ENCODE results near the gene WFS1.
A peak's percentile ranks its signal among the peaks of the same experiment; 100 is the strongest.

Gene WFS1

DNA sequence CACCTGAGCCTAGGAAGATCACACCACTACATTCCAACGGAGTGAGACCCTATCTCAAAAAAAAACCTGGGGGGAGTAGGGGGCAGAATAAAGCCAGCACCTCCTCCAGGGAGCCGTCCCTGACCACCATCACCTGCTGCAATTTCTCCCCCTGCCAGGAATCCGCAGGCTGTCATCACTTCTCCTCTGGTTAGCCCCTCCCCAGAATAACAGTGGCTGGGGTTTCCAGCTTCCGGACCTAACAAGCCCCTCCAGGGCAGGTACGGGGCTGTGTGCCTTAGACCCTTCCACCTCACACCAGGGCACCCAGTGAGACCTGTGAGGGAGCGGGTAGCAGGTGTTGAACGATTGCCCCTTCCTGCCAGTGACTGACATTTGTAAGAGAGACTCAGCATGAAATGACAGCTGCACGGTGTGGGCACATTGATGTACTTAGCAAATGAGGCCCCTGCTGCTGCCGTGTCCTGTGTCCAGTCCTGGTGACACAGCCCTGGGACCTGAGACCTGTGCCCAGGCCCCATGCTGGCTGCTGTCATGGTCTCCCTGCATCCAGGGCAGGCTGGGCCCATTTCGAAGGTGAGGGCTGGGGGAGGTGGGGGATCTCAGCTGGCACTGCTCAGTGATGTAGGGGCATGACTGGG is 6.7 kb upstream of the WFS1 start:
- DNase-seq: no peak
- no CpG with 5 or more reads among the region's 10 CpGs for WGBS (ENCODE audit: extremely low coverage, insufficient coverage, low lambda C conversion rate)
- no peak overlapping the region for H4K5ac ChIP-seq (ENCODE audit: low read length)
- H3K27me3 ChIP-seq (ENCODE audit: insufficient read depth, low read length, poor library complexity): no peaks in the 10 kb centered on the region
- H3K4me3 ChIP-seq (ENCODE audit: low read length): no peak overlapping the region
- no peaks in the 10 kb centered on the region for H3K36me3 ChIP-seq (ENCODE audit: control insufficient read depth, insufficient read depth, low read length)
- H2AK5ac ChIP-seq (ENCODE audit: low read length): no peak overlapping the region
- no peak overlapping the region for H3K4ac ChIP-seq (ENCODE audit: low read depth, low read length)
- H3K18ac ChIP-seq (ENCODE audit: low read length): no peak overlapping the region
- no peak overlapping the region for H3K23ac ChIP-seq (ENCODE audit: low read length)
- no peak overlapping the region for H2BK5ac ChIP-seq (ENCODE audit: low read length)
- H4K8ac ChIP-seq (ENCODE audit: low read depth, low read length): no peak overlapping the region
- no peak overlapping the region for H3K4me2 ChIP-seq (ENCODE audit: low read length)
- no peak overlapping the region for H3K9ac ChIP-seq (ENCODE audit: low read length)
- H3K27ac ChIP-seq (ENCODE audit: low read depth, low read length): no peak overlapping the region
- no peak overlapping the region for H2BK15ac ChIP-seq (replicated peaks; ENCODE audit: low read depth)
- H3K79me2 ChIP-seq (ENCODE audit: control insufficient read depth, insufficient read depth, low read length): no peaks in the 10 kb centered on the region
- H3K56ac ChIP-seq (ENCODE audit: low read length): no peak overlapping the region
- no peak overlapping the region for H2BK120ac ChIP-seq (ENCODE audit: low read depth, low read length)
- H3K79me1 ChIP-seq (ENCODE audit: low read length): no peaks in the 10 kb centered on the region
- H3K4me1 ChIP-seq (ENCODE audit: control insufficient read depth, low read depth, low read length): no peaks in the 10 kb centered on the region

DNA sequence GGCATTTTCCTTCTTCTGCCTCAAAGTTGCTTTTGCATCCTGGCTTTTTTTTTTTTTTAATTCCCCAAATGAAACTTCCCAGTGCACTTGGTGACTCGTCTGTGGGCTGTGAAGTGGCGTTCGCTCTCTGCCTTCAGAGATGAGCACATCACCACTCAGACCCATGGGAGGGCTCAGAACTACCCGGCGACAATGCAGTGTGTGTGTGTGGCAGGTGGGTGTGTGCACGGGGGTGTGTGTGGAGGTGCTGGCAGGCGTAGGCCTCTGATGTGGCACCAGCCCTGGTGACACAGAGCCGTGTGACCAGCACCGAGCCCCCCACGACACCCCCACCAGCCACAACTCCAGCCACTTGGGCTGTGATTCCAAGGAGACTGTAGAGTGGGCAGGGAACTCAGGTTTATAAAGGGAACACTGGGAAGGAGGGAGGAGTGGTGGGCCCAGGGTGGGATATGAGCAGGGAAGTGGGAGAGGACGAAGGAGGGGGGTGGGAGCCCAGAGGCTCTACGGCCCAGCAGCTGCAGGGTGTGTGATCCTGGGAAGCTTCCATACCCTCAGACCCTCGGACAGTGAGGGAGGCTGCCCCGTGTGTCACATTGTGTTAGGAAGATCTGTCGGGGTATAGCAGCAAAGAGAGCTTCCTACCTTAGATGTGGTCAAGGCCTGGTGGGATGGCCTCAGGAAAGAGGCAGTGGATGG is 6.0 kb upstream of the WFS1 start:
- H2BK5ac ChIP-seq (ENCODE audit: low read length): no peak overlapping the region
- no peaks in the 10 kb centered on the region for H3K79me1 ChIP-seq (ENCODE audit: low read length)
- H3K56ac ChIP-seq (ENCODE audit: low read length): no peak overlapping the region

DNA sequence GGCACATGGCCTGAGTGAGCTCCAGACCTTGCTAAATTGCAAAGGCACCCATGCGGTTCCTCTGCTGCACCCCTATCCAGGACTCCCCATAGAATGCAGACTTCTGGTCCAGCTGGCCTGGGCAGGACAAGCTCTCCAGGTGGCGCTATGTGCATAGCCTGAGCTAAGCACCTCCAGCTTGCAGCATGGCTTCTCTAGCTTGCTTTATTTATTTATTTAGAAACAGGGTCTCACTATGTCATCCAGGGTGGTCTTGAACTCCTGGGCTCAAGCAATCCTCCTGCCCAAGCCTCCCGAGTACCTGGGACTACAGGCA is 5.5 kb upstream of the WFS1 start:
- WGBS (ENCODE audit: extremely low coverage, insufficient coverage, low lambda C conversion rate): no CpG with 5 or more reads among the region's 3 CpGs
- H3K9ac ChIP-seq (ENCODE audit: low read length): no peak overlapping the region
- no peak overlapping the region for H3K56ac ChIP-seq (ENCODE audit: low read length)
- no peak overlapping the region for H2BK15ac ChIP-seq (replicated peaks; ENCODE audit: low read depth)
- no peak overlapping the region for H3K4ac ChIP-seq (ENCODE audit: low read depth, low read length)
- DNase-seq: peak; percentile 51
- no peak overlapping the region for H2AK5ac ChIP-seq (ENCODE audit: low read length)
- no peak overlapping the region for H2BK120ac ChIP-seq (ENCODE audit: low read depth, low read length)
- no peak overlapping the region for H3K23ac ChIP-seq (ENCODE audit: low read length)
- H3K36me3 ChIP-seq (ENCODE audit: control insufficient read depth, insufficient read depth, low read length): no peaks in the 10 kb centered on the region
- H2BK5ac ChIP-seq (ENCODE audit: low read length): no peak overlapping the region
- no peaks in the 10 kb centered on the region for H3K27me3 ChIP-seq (ENCODE audit: insufficient read depth, low read length, poor library complexity)
- H4K8ac ChIP-seq (ENCODE audit: low read depth, low read length): no peak overlapping the region
- no peak overlapping the region for H3K4me2 ChIP-seq (ENCODE audit: low read length)
- no peak overlapping the region for H3K27ac ChIP-seq (ENCODE audit: low read depth, low read length)
- H3K4me3 ChIP-seq (ENCODE audit: low read length): no peak overlapping the region
- no peaks in the 10 kb centered on the region for H3K79me2 ChIP-seq (ENCODE audit: control insufficient read depth, insufficient read depth, low read length)
- H3K79me1 ChIP-seq (ENCODE audit: low read length): no peaks in the 10 kb centered on the region
- peaks cover 2% of the 10 kb centered on the region for H3K4me1 ChIP-seq (ENCODE audit: control insufficient read depth, low read depth, low read length)
- H3K18ac ChIP-seq (ENCODE audit: low read length): no peak overlapping the region
- no peak overlapping the region for H4K5ac ChIP-seq (ENCODE audit: low read length)

More for the DNA sequence above, 6.0 kb upstream of the WFS1 start:
- no peak for DNase-seq
- Histone ChIP-seq H4K8ac (ENCODE audit: low read depth, low read length) (no peak overlapping the region), H3K4me1 (ENCODE audit: control insufficient read depth, low read depth, low read length) (no peaks in the 10 kb centered on the region), H3K27ac (ENCODE audit: low read depth, low read length) (no peak overlapping the region), H2BK15ac (replicated peaks; ENCODE audit: low read depth) (no peak overlapping the region), H3K18ac (ENCODE audit: low read length) (no peak overlapping the region), H2BK120ac (ENCODE audit: low read depth, low read length) (no peak overlapping the region), H3K4ac (ENCODE audit: low read depth, low read length) (no peak overlapping the region), H4K5ac (ENCODE audit: low read length) (no peak overlapping the region), H2AK5ac (ENCODE audit: low read length) (no peak overlapping the region), H3K4me2 (ENCODE audit: low read length) (no peak overlapping the region), H3K36me3 (ENCODE audit: control insufficient read depth, insufficient read depth, low read length) (no peaks in the 10 kb centered on the region), H3K9ac (ENCODE audit: low read length) (no peak overlapping the region), H3K79me2 (ENCODE audit: control insufficient read depth, insufficient read depth, low read length) (no peaks in the 10 kb centered on the region), H3K23ac (ENCODE audit: low read length) (no peak overlapping the region), H3K4me3 (ENCODE audit: low read length) (no peak overlapping the region), H3K27me3 (ENCODE audit: insufficient read depth, low read length, poor library complexity) (no peaks in the 10 kb centered on the region)
- no CpG with 5 or more reads among the region's 15 CpGs for WGBS (ENCODE audit: extremely low coverage, insufficient coverage, low lambda C conversion rate)

DNA sequence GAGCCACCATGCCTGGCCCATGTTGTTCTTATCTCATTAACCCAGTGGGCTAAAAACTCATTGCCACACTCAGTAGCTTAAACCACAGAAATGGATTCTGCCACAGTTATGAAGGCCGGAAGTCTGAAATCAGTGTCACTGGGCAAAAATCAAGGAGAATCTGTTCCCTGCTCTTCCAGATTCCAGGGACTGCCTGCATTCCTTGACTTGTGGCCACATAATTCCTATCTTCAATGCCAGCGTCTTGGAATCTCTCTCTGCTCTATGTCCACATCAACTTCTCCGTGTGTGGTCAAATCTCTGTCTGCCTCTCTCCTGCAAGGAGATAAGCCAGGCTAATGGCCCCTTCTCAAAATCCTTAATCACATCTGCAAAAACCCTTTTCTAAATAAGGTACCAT is 4.1 kb upstream of the WFS1 start:
- H3K27ac ChIP-seq (ENCODE audit: low read depth, low read length): no peak overlapping the region
- no peak overlapping the region for H3K4ac ChIP-seq (ENCODE audit: low read depth, low read length)
- no peak overlapping the region for H2BK5ac ChIP-seq (ENCODE audit: low read length)
- no peak overlapping the region for H4K8ac ChIP-seq (ENCODE audit: low read depth, low read length)
- H3K4me1 ChIP-seq (ENCODE audit: control insufficient read depth, low read depth, low read length): peaks cover 2% of the 10 kb centered on the region
- H3K27me3 ChIP-seq (ENCODE audit: insufficient read depth, low read length, poor library complexity): no peaks in the 10 kb centered on the region
- H2AK5ac ChIP-seq (ENCODE audit: low read length): no peak overlapping the region
- no peak overlapping the region for H2BK15ac ChIP-seq (replicated peaks; ENCODE audit: low read depth)
- H3K79me2 ChIP-seq (ENCODE audit: control insufficient read depth, insufficient read depth, low read length): no peaks in the 10 kb centered on the region
- no peak overlapping the region for H3K56ac ChIP-seq (ENCODE audit: low read length)
- DNase-seq: no peak
- H4K5ac ChIP-seq (ENCODE audit: low read length): no peak overlapping the region
- H3K79me1 ChIP-seq (ENCODE audit: low read length): no peaks in the 10 kb centered on the region
- H3K4me2 ChIP-seq (ENCODE audit: low read length): no peak overlapping the region
- no peak overlapping the region for H3K18ac ChIP-seq (ENCODE audit: low read length)
- H3K4me3 ChIP-seq (ENCODE audit: low read length): no peak overlapping the region
- no peak overlapping the region for H2BK120ac ChIP-seq (ENCODE audit: low read depth, low read length)
- H3K9ac ChIP-seq (ENCODE audit: low read length): no peak overlapping the region
- H3K23ac ChIP-seq (ENCODE audit: low read length): no peak overlapping the region
- no CpG with 5 or more reads among the region's 3 CpGs for WGBS (ENCODE audit: extremely low coverage, insufficient coverage, low lambda C conversion rate)
- H3K36me3 ChIP-seq (ENCODE audit: control insufficient read depth, insufficient read depth, low read length): no peaks in the 10 kb centered on the region

DNA sequence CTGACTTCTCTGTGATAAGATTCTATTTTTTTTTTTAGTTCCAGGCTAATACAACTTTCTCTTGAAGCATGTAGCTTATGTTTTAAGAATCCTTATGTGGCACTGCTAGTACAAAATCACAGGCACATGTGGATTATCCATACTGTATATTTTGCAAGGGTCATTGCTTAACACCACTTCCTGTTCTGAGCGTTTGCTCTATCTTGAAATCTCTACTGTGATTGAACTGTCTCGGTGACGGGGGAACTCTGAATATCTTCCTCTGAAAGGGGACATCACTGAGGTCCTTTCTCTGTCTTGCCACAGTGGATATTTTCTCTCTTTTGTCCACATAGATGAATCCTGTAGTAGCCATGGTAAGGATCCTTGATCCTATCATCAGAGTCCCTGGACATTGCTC is 2.1 kb upstream of the WFS1 start:
- Histone ChIP-seq H3K23ac (ENCODE audit: low read length) (no peak overlapping the region), H2BK15ac (replicated peaks; ENCODE audit: low read depth) (no peak overlapping the region), H3K4me3 (ENCODE audit: low read length) (no peak overlapping the region), H3K79me2 (ENCODE audit: control insufficient read depth, insufficient read depth, low read length) (no peaks in the 10 kb centered on the region), H3K4ac (ENCODE audit: low read depth, low read length) (no peak overlapping the region), H2AK5ac (ENCODE audit: low read length) (no peak overlapping the region), H3K27ac (ENCODE audit: low read depth, low read length) (no peak overlapping the region), H3K27me3 (ENCODE audit: insufficient read depth, low read length, poor library complexity) (no peaks in the 10 kb centered on the region), H3K4me2 (ENCODE audit: low read length) (no peak overlapping the region), H3K79me1 (ENCODE audit: low read length) (no peaks in the 10 kb centered on the region), H3K56ac (ENCODE audit: low read length) (no peak overlapping the region), H4K8ac (ENCODE audit: low read depth, low read length) (no peak overlapping the region), H3K4me1 (ENCODE audit: control insufficient read depth, low read depth, low read length) (peaks cover 2% of the 10 kb centered on the region), H3K36me3 (ENCODE audit: control insufficient read depth, insufficient read depth, low read length) (no peaks in the 10 kb centered on the region), H2BK5ac (ENCODE audit: low read length) (no peak overlapping the region), H3K9ac (ENCODE audit: low read length) (no peak overlapping the region), H2BK120ac (ENCODE audit: low read depth, low read length) (no peak overlapping the region), H4K5ac (ENCODE audit: low read length) (no peak overlapping the region), H3K18ac (ENCODE audit: low read length) (no peak overlapping the region)
- no CpG with 5 or more reads among the region's 3 CpGs for WGBS (ENCODE audit: extremely low coverage, insufficient coverage, low lambda C conversion rate)
- no peak for DNase-seq
